Prostate gland (tissue), 2 donors: ENCODE data around the gene NEDD4L.

Source experiments
- CTCF ChIP-seq, 4 experiments: fragments of 200-600 bp in 2 of 4; fragments of 450-650 bp in 2 of 4; sonication (generic) in 2 of 4; IDR thresholded peaks; 1 replicate in 3 of 4; 2 replicates in 1 of 4; pipeline ENCODE4 v1.5.1; 2016 to 2019; ENCODE audit warnings: antibody characterized with exemption in 4 of 4, mild to moderate bottlenecking in 2 of 4, moderate library complexity in 2 of 4
- POLR2A ChIP-seq: fragments of 450-650 bp; IDR thresholded peaks from one replicate; pipeline ENCODE4 v1.6.1; 2016; ENCODE audit warnings: antibody characterized with exemption, mild to moderate bottlenecking
- POLR2AphosphoS5 ChIP-seq: sonication (generic); formaldehyde crosslinking; IDR thresholded peaks from one replicate; pipeline ENCODE4 v1.6.1; 2017; ENCODE audit warnings: antibody characterized with exemption

- TF ChIP-seq CTCF (IDR thresholded peaks at IDR 0.05) (no peak), POLR2A (no peak), POLR2AphosphoS5 (no peak)
These were observed 152.1 kb downstream of the NEDD4L start for GRCh38 chr18:58196164-58196563.
